HEK293T (cell line): Measurements from ENCODE around the gene CFAP54.

Experiments used
- ARNT ChIP-seq: fragments of 450-650 bp; IDR thresholded peaks from 2 replicates; pipeline ENCODE4 v1.6.1; 2017; ENCODE audit warnings: mild to moderate bottlenecking
- BHLHE40 ChIP-seq: fragments of 450-650 bp; IDR thresholded peaks from 2 replicates; pipeline ENCODE4 v1.6.1; 2016; ENCODE audit warnings: mild to moderate bottlenecking, moderate library complexity, borderline replicate concordance
- CTBP1 ChIP-seq: fragments of 450-650 bp; IDR thresholded peaks from 2 replicates; pipeline ENCODE4 v1.6.1; 2016; ENCODE audit warnings: borderline replicate concordance
- ELF4 ChIP-seq: fragments of 450-650 bp; IDR thresholded peaks from 2 replicates; pipeline ENCODE4 v1.6.1; 2017; ENCODE audit warnings: antibody characterized with exemption
- FOXA1 ChIP-seq: fragments of 450-650 bp; IDR thresholded peaks from 2 replicates; pipeline ENCODE4 v1.6.1; 2016; ENCODE audit warnings: mild to moderate bottlenecking
- FOXM1 ChIP-seq: fragments of 450-650 bp; IDR thresholded peaks from 2 replicates; pipeline ENCODE4 v1.6.1; 2017; ENCODE audit warnings: mild to moderate bottlenecking, borderline replicate concordance
- HDGF ChIP-seq: fragments of 450-650 bp; IDR thresholded peaks from 2 replicates; pipeline ENCODE4 v1.6.1; 2017; ENCODE audit warnings: antibody characterized with exemption, borderline replicate concordance
- LEF1 ChIP-seq: fragments of 450-650 bp; IDR thresholded peaks from 2 replicates; pipeline ENCODE4 v1.6.1; 2017; ENCODE audit warnings: mild to moderate bottlenecking, borderline replicate concordance
- NFRKB ChIP-seq: fragments of 450-650 bp; IDR thresholded peaks from 2 replicates; pipeline ENCODE4 v1.6.1; 2016; ENCODE audit warnings: mild to moderate bottlenecking, moderate library complexity
- PKNOX1 ChIP-seq: fragments of 450-650 bp; IDR thresholded peaks from 2 replicates; pipeline ENCODE4 v1.6.1; 2016
- SP1 ChIP-seq: fragments of 450-650 bp; IDR thresholded peaks from 2 replicates; pipeline ENCODE4 v1.6.1; 2017
- SUZ12 ChIP-seq: fragments of 450-650 bp; IDR thresholded peaks from 2 replicates; pipeline ENCODE4 v1.6.1; 2016; ENCODE audit warnings: mild to moderate bottlenecking
- TARDBP ChIP-seq: fragments of 450-650 bp; IDR thresholded peaks from 2 replicates; pipeline ENCODE4 v1.6.1; 2016
- ZNF384 ChIP-seq: fragments of 450-650 bp; IDR thresholded peaks from 2 replicates; pipeline ENCODE4 v1.6.1; 2016

- TF ChIP-seq CTBP1 (no peak), BHLHE40 (no peak), ARNT (no peak), HDGF (no peak), NFRKB (no peak), FOXA1 (no peak), ELF4 (no peak), SP1 (no peak), SUZ12 (no peak), LEF1 (no peak), PKNOX1 (no peak), ZNF384 (no peak), TARDBP (no peak), FOXM1 (no peak)
Observed at GRCh38 chr12:96495155-96495554, 5.8 kb downstream of the CFAP54 start.
